Left ventricle myocardium superior (tissue), 1 donor: ENCODE data around the gene MTMR2. TPM values are rescaled to one million over a fixed set of nuclear protein-coding genes. Genes with fewer than 3 reads are reported as not detected.

Experiments
- ATAC-seq: fragments of 200-7000 bp; cut with Tn5 transposase; one replicate; pipeline ENCODE4 v1.9.1; 2020; ENCODE audit warnings: mild to moderate bottlenecking, moderate library complexity
- DNase-seq: peaks from one replicate; pipeline ENCODE4 v3.0.0-alpha.2; 2020
- intact Hi-C: fragments of 100-400 bp; cut with micrococcal nuclease; formaldehyde crosslinking; loops from one replicate; pipeline ENCODE4 v1.11.0; 2022
- long read RNA-seq: library from polyadenylated mRNA; unstranded; transcript quantifications from one replicate; pipeline ENCODE4 v2.0.0, GENCODE V29; 2021
- total RNA-seq: library from RNA; stranded (reverse); fragmentation: NEBNext Ultra II Directional; extraction: Animal tissue kit (Norgen Biotek cat#: 25700); gene quantifications from one replicate; pipeline ENCODE4 v1.2.1, GENCODE V29; 2021
- donor health status: DM: no; HTN: yes; CAD: no; lungs with severe emphysema.

Gene MTMR2
- 17.3 TPM for total RNA-seq
- long read RNA-seq, full-length matches to known transcripts, result 19 of 37 reads
- long read RNA-seq, partial matches to known transcripts, result 5 of 37 reads
- long read RNA-seq, other reads (novel, unspliced or antisense), result 13 of 37 reads

GRCh38 chr11:95923728-95924413 is at the start of gene MTMR2:
TSS of gene MTMR2 (minus strand) at chr11:95924107. CDS start at chr11:95923954, 153 bp downstream.
- DNase-seq (peak; percentile 89), ATAC-seq (peak; percentile 100)
- intact Hi-C loops, result no loop called here

- ATAC-seq (peak; percentile 29), DNase-seq (no peak)
- intact Hi-C loops, result no loop called here
Measured at GRCh38 chr11:95972060-95972459, 48.2 kb upstream of the MTMR2 start.

GRCh38 chr11:95968585-95968984 is 44.7 kb upstream of the MTMR2 start:
- intact Hi-C loops, result no loop called here
- DNase-seq, result no peak
- ATAC-seq, result no peak

GRCh38 chr11:95964281-95964680 is 40.4 kb upstream of the MTMR2 start:
- intact Hi-C loops, result no loop called here
- DNase-seq (no peak), ATAC-seq (no peak)

- intact Hi-C loops, result no loop called here
- no peak for DNase-seq
- no peak for ATAC-seq
Measured at GRCh38 chr11:95961758-95962157, 37.9 kb upstream of the MTMR2 start.

GRCh38 chr11:95950905-95951304 is 27.0 kb upstream of the MTMR2 start:
- intact Hi-C loops, result no loop called here
- DNase-seq, result no peak
- ATAC-seq, result no peak

- no peak for ATAC-seq
- intact Hi-C loops, result no loop called here
- no peak for DNase-seq
Measured at GRCh38 chr11:95948637-95949036, 24.7 kb upstream of the MTMR2 start.

- ATAC-seq (no peak), DNase-seq (no peak)
- intact Hi-C loops, result no loop called here
Measured at GRCh38 chr11:95944623-95945022, 20.7 kb upstream of the MTMR2 start.

GRCh38 chr11:95943546-95943945 is 19.6 kb upstream of the MTMR2 start:
- no peak for DNase-seq
- intact Hi-C loops, result no loop called here
- ATAC-seq, result no peak

- intact Hi-C loops, result no loop called here
- no peak for ATAC-seq
- DNase-seq, result no peak
Measured at GRCh38 chr11:95939091-95939490, 15.2 kb upstream of the MTMR2 start.

GRCh38 chr11:95937358-95937757 is 13.5 kb upstream of the MTMR2 start:
- ATAC-seq (no peak), DNase-seq (no peak)
- intact Hi-C loops, result no loop called here

GRCh38 chr11:95933594-95933993 is 9.7 kb upstream of the MTMR2 start:
- no peak for DNase-seq
- no peak for ATAC-seq
- intact Hi-C loops, result no loop called here

- no peak for DNase-seq
- intact Hi-C loops, result no loop called here
- no peak for ATAC-seq
Measured at GRCh38 chr11:95931916-95932315, 8.0 kb upstream of the MTMR2 start.

GRCh38 chr11:95930948-95931347 is 7.0 kb upstream of the MTMR2 start:
- intact Hi-C loops, result no loop called here
- ATAC-seq (no peak), DNase-seq (no peak)

GRCh38 chr11:95926726-95927125 is 2.8 kb upstream of the MTMR2 start:
- ATAC-seq (no peak), DNase-seq (no peak)
- intact Hi-C loops, result no loop called here

GRCh38 chr11:95925011-95925410 is 1.1 kb upstream of the MTMR2 start:
- no peak for DNase-seq
- ATAC-seq, result no peak
- intact Hi-C loops, result no loop called here

- intact Hi-C loops, result no loop called here
- ATAC-seq (peak; percentile 49), DNase-seq (no peak)
Measured at GRCh38 chr11:95924414-95924760, 480 bp upstream of the MTMR2 start.

- ATAC-seq (no peak), DNase-seq (no peak)
- intact Hi-C loops, result no loop called here
Measured at GRCh38 chr11:95923439-95923727, 524 bp downstream of the MTMR2 start.

GRCh38 chr11:95922536-95923438 is 1.1 kb downstream of the MTMR2 start:
- ATAC-seq (no peak), DNase-seq (no peak)
- intact Hi-C loops, result no loop called here

GRCh38 chr11:95922099-95922498 is 1.8 kb downstream of the MTMR2 start:
- intact Hi-C loops, result no loop called here

More at GRCh38 chr11:95922099-95922498, 1.8 kb downstream of the MTMR2 start:
- no peak for DNase-seq
- ATAC-seq, result no peak
